ENCODE data around the gene C3orf22. TPM values are rescaled to one million over a fixed set of nuclear protein-coding genes. Genes with fewer than 3 reads are reported as not detected.

C3orf22 gene
- total RNA-seq, 1 donor from 2014 or later = not detected

DNA sequence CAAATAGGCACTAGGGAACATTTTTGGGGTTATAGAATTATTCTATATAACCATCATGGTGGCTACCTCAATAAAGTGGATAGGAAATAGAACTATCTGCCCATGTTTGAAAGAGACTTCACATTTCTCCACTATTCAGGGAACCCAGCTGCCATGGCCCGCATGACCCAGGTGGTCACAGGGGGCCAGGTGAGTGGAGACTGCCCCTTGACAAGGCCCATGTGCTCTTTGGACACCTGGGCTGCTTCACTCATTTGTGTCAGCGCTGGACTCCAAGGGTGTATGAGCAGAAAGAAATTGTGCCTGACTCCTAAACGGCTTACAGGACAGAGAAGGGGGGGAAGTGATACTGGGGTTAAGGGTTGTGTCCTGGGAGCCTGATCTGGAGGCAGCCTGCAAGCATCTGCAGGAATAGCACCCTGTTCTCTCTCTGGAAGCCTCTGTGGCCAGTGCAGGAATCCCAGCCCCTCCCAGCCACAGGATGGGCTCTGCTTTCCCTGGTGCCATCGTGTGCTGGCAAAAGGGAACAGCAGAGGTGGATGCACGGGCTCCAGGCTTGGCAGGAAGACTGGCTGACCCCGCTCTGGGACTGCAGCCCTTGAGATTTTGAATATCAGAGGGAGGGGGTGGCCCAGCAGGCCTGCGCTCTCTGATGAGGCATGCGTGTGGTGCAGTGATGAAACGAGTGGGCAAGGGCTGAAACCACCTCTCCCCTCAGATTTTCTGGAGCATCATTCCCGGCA lies 9.1 kb upstream of the C3orf22 start:
- H3K4me3 Mint-ChIP-seq = no peak overlapping the region
- peaks cover under 1% of the 10 kb centered on the region for H3K9me3 Mint-ChIP-seq
- no peak for TF ChIP-seq CTCF (conservative IDR thresholded peaks at IDR 0.05)
- no peaks in the 10 kb centered on the region for H3K36me3 Mint-ChIP-seq (ENCODE audit: low read depth)
- no peak for DNase-seq (ENCODE audit: low read depth, low spot score)
- peaks cover 3% of the 10 kb centered on the region for H3K4me1 Mint-ChIP-seq
- no peak overlapping the region for H3K27ac Mint-ChIP-seq (ENCODE audit: unreplicated experiment)
- H3K27me3 Mint-ChIP-seq (ENCODE audit: low read depth) = no peaks in the 10 kb centered on the region

DNA sequence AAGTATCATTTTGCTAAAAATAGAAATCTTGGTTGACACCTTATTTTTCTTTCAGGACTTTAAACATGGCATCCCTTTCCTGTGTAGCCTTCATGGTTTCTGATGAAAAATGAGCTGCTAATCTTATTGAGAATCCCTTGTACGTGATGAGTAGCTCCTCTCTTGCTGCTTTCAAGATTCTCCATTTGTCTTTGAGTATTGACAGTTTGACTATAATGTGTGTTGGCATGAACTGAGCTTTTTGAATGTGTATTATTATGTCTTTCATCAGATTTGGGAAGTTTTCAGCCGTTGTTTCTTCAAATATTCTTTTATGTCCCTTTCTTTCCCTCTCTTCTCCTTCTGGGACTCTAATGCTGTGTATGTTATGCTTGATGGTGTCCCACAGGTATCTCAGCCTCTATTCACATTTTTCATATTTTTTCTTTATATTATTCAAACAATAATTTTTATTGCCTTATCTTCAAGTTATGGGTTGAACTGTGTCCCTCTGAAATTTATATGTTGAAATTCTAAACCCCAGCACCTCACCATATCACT lies 4.1 kb upstream of the C3orf22 start:
- no peaks in the 10 kb centered on the region for H3K4me1 Mint-ChIP-seq
- peaks cover 5% of the 10 kb centered on the region for H3K9me3 Mint-ChIP-seq
- no peak for TF ChIP-seq CTCF (conservative IDR thresholded peaks at IDR 0.05)
- peaks cover 4% of the 10 kb centered on the region for H3K27me3 Mint-ChIP-seq (ENCODE audit: low read depth)
- H3K27ac Mint-ChIP-seq (ENCODE audit: unreplicated experiment) = no peak overlapping the region
- no peak overlapping the region for H3K4me3 Mint-ChIP-seq
- DNase-seq (ENCODE audit: low read depth, low spot score) = no peak
- no peaks in the 10 kb centered on the region for H3K36me3 Mint-ChIP-seq (ENCODE audit: low read depth)

DNA sequence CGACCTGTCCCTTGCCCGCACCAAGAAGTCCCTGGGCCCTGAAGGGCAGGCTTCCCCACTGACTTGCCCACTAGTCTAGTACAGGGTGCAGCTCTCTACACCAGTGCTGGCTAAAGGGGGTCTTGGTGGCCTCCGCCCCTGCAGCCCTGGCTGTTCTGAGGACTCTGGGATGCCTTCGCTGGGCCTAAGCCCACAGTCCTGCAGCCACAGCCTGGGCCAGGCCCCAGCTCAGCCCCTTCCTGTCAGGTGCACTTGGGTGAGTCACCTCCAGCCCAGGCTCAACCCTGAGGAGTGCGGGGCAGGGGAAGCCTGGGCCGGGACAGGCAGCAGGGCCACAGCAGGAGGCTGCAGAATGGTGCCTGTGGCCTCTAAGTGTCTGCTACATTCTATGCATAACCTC lies 971 bp downstream of the C3orf22 start:
- Mint-ChIP-seq H3K4me1 (no peaks in the 10 kb centered on the region), H3K9me3 (peaks cover 4% of the 10 kb centered on the region), H3K27ac (ENCODE audit: unreplicated experiment) (no peak overlapping the region), H3K36me3 (ENCODE audit: low read depth) (no peaks in the 10 kb centered on the region), H3K4me3 (no peak overlapping the region), H3K27me3 (ENCODE audit: low read depth) (peaks cover 4% of the 10 kb centered on the region)
- no peak for DNase-seq (ENCODE audit: low read depth, low spot score)
- no peak for TF ChIP-seq CTCF (conservative IDR thresholded peaks at IDR 0.05)

DNA sequence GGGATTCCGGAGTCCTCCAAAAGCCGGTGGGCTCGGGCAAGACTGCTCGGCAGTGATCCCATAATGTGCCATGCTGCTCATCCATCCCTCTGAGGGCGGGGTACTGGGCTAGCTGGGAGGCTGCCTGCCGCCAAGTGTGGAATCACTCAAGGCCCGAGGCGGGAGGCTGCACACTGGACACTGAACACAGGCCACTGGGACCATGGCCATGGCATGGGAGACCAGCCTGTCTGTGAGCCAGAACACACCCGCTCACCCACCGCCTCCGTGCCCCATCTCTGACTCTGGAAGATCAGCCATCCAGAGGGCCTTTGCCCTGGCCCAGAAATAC lies 1.4 kb downstream of the C3orf22 start:
- Mint-ChIP-seq H3K4me3 (no peak overlapping the region), H3K36me3 (ENCODE audit: low read depth) (no peaks in the 10 kb centered on the region), H3K4me1 (no peaks in the 10 kb centered on the region), H3K27ac (ENCODE audit: unreplicated experiment) (no peak overlapping the region), H3K9me3 (peaks cover 2% of the 10 kb centered on the region), H3K27me3 (ENCODE audit: low read depth) (peaks cover 4% of the 10 kb centered on the region)
- DNase-seq (ENCODE audit: low read depth, low spot score) = no peak
- TF ChIP-seq CTCF (conservative IDR thresholded peaks at IDR 0.05) = no peak

DNA sequence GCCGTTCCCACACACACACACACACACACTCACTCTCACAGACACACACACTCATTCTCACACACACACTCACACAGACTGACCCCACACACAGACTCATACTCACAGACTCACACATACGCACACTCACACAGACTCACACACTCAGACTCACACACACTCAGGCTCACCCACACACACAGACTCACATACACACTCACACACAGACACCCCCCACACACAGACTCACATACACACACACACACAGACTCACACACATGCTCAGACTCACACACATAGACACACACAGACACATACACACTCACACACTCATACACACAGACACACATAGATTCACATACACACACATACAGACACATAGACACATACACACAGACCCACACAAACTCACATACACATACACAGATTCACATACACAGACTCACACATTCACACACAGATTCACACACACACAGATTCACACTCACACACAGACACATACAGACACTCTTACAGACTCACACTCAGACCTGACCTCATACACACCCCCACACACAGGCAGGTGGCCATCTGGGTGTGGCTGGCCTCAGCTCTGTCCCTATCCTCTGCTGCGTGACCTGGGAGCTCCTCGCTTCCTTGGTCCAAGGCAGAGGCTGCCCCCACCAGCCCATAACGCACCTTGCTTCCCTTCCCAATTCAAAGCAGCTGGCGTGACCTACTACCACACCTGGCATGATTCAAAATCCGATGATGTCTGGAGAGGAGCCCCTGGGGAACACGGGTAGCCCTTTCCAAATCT lies 1.9 kb downstream of the C3orf22 start:
- H3K36me3 Mint-ChIP-seq (ENCODE audit: low read depth) = no peaks in the 10 kb centered on the region
- TF ChIP-seq CTCF (conservative IDR thresholded peaks at IDR 0.05) = no peak
- H3K4me1 Mint-ChIP-seq = no peaks in the 10 kb centered on the region
- no peak overlapping the region for H3K27ac Mint-ChIP-seq (ENCODE audit: unreplicated experiment)
- H3K9me3 Mint-ChIP-seq = no peaks in the 10 kb centered on the region
- no peak for DNase-seq (ENCODE audit: low read depth, low spot score)
- no peak overlapping the region for H3K4me3 Mint-ChIP-seq
- H3K27me3 Mint-ChIP-seq (ENCODE audit: low read depth) = peaks cover 4% of the 10 kb centered on the region
